ENCODE measurements around the gene HTRA1. TPM values are rescaled to one million over a fixed set of nuclear protein-coding genes. Genes with fewer than 3 reads are reported as not detected.

HTRA1 gene
- total RNA-seq, 1 experiment from 2014 or later, result 18.6 TPM

GRCh38 chr10:122419016-122419415, 42.3 kb upstream of the HTRA1 start:
- CTCF ChIA-PET, result no interaction called here
- no peaks in the 10 kb centered on the region for H3K9me3 ChIP-seq (ENCODE audit: low read length)

GRCh38 chr10:122419876-122420623, 41.3 kb upstream of the HTRA1 start:
- H3K9me3 ChIP-seq (ENCODE audit: low read length), result no peaks in the 10 kb centered on the region
- no peaks in the 10 kb centered on the region for H3F3A ChIP-seq (ENCODE audit: low read length, unreplicated experiment)
- H2AFZ ChIP-seq (ENCODE audit: low read length), result no peak overlapping the region
- no TSS peak for BruUV-seq (replicated peaks)
- no peak for TF ChIP-seq CTCF (conservative IDR thresholded peaks at IDR 0.05; ENCODE audit: low read depth, low read length)
- TF ChIP-seq EZH2 (IDR thresholded peaks at IDR 0.05; ENCODE audit: low read length, unreplicated experiment), result no peak
- TF ChIP-seq EZH2phosphoT487 (IDR thresholded peaks at IDR 0.05; ENCODE audit: borderline replicate concordance, low read length), result no peak
- ATAC-seq (no peak), DNase-seq (no peak)
- H3K9ac ChIP-seq (ENCODE audit: low read length), result no peak overlapping the region
- no peaks in the 10 kb centered on the region for H3K4me1 ChIP-seq (ENCODE audit: insufficient read depth, low read length)
- ChIA-PET CTCF (no interaction called here), POLR2A (ENCODE audit: unreplicated experiment) (no interaction called here)
- no peak overlapping the region for H3K4me3 ChIP-seq (ENCODE audit: low read length)
- no peaks in the 10 kb centered on the region for H3K36me3 ChIP-seq (ENCODE audit: low read depth, low read length)
- intact Hi-C loops (cut with micrococcal nuclease), result no loop called here
- H3K9me2 ChIP-seq (replicated peaks; ENCODE audit: low read length), result no peaks in the 10 kb centered on the region
- no peak overlapping the region for H3K27ac ChIP-seq (ENCODE audit: low read length)
- no peaks in the 10 kb centered on the region for H4K20me1 ChIP-seq (ENCODE audit: low read length)
- H3K79me2 ChIP-seq (ENCODE audit: low read length), result no peaks in the 10 kb centered on the region
- H3K4me2 ChIP-seq (ENCODE audit: low read length), result no peak overlapping the region
- H3K27me3 ChIP-seq (ENCODE audit: low read length), result no peaks in the 10 kb centered on the region

More at GRCh38 chr10:122419016-122419415, 42.3 kb upstream of the HTRA1 start:
- no peaks in the 10 kb centered on the region for H3K9me2 ChIP-seq (replicated peaks; ENCODE audit: low read length)
- no peaks in the 10 kb centered on the region for H3K27me3 ChIP-seq (ENCODE audit: low read length)
- H3K4me3 ChIP-seq (ENCODE audit: low read length), result no peak overlapping the region
- no peaks in the 10 kb centered on the region for H4K20me1 ChIP-seq (ENCODE audit: low read length)
- H3K9ac ChIP-seq (ENCODE audit: low read length), result no peak overlapping the region
- no peak overlapping the region for H3K4me2 ChIP-seq (ENCODE audit: low read length)
- intact Hi-C loops (cut with micrococcal nuclease), result no loop called here
- DNase-seq (no peak), ATAC-seq (no peak)
- TF ChIP-seq EZH2phosphoT487 (IDR thresholded peaks at IDR 0.05; ENCODE audit: borderline replicate concordance, low read length), result no peak
- TF ChIP-seq CTCF (conservative IDR thresholded peaks at IDR 0.05; ENCODE audit: low read depth, low read length), result no peak
- TF ChIP-seq EZH2 (IDR thresholded peaks at IDR 0.05; ENCODE audit: low read length, unreplicated experiment), result no peak
- no peak overlapping the region for H2AFZ ChIP-seq (ENCODE audit: low read length)
- no peaks in the 10 kb centered on the region for H3K4me1 ChIP-seq (ENCODE audit: insufficient read depth, low read length)
- no TSS peak for BruUV-seq (replicated peaks)
- no peaks in the 10 kb centered on the region for H3K79me2 ChIP-seq (ENCODE audit: low read length)
- POLR2A ChIA-PET (ENCODE audit: unreplicated experiment), result no interaction called here
- no peak overlapping the region for H3K27ac ChIP-seq (ENCODE audit: low read length)
- H3K36me3 ChIP-seq (ENCODE audit: low read depth, low read length), result no peaks in the 10 kb centered on the region
- no peaks in the 10 kb centered on the region for H3F3A ChIP-seq (ENCODE audit: low read length, unreplicated experiment)

- no peak overlapping the region for H3K4me3 ChIP-seq (ENCODE audit: low read length)
- BruUV-seq (replicated peaks), result no TSS peak
- H3K9ac ChIP-seq (ENCODE audit: low read length), result no peak overlapping the region
- no peaks in the 10 kb centered on the region for H3K79me2 ChIP-seq (ENCODE audit: low read length)
- DNase-seq (no peak), ATAC-seq (no peak)
- intact Hi-C loops (cut with micrococcal nuclease), result no loop called here
- no peaks in the 10 kb centered on the region for H3K4me1 ChIP-seq (ENCODE audit: insufficient read depth, low read length)
- no peak for TF ChIP-seq CTCF (conservative IDR thresholded peaks at IDR 0.05; ENCODE audit: low read depth, low read length)
- TF ChIP-seq EZH2 (IDR thresholded peaks at IDR 0.05; ENCODE audit: low read length, unreplicated experiment), result no peak
- no peak for TF ChIP-seq EZH2phosphoT487 (IDR thresholded peaks at IDR 0.05; ENCODE audit: borderline replicate concordance, low read length)
- no peaks in the 10 kb centered on the region for H3F3A ChIP-seq (ENCODE audit: low read length, unreplicated experiment)
- H3K4me2 ChIP-seq (ENCODE audit: low read length), result no peak overlapping the region
- H3K36me3 ChIP-seq (ENCODE audit: low read depth, low read length), result no peaks in the 10 kb centered on the region
- no peak overlapping the region for H3K27ac ChIP-seq (ENCODE audit: low read length)
- CTCF ChIA-PET, result no interaction called here
- no peaks in the 10 kb centered on the region for H3K9me3 ChIP-seq (ENCODE audit: low read length)
- no peak overlapping the region for H2AFZ ChIP-seq (ENCODE audit: low read length)
- H3K27me3 ChIP-seq (ENCODE audit: low read length), result no peaks in the 10 kb centered on the region
- H3K9me2 ChIP-seq (replicated peaks; ENCODE audit: low read length), result no peaks in the 10 kb centered on the region
- no peaks in the 10 kb centered on the region for H4K20me1 ChIP-seq (ENCODE audit: low read length)
- POLR2A ChIA-PET (ENCODE audit: unreplicated experiment), result no interaction called here
Observed at GRCh38 chr10:122420624-122421007, 40.7 kb upstream of the HTRA1 start.
